ENCODE measurements around the gene MLF2.

The MLF2 gene

GRCh38 chr12:6778217-6778573 is 25.3 kb upstream of the MLF2 start:
- DNase-seq (ENCODE audit: low spot score): no peak

GRCh38 chr12:6777386-6777785 is 24.4 kb upstream of the MLF2 start:
- no peak for DNase-seq (ENCODE audit: low spot score)

- DNase-seq (ENCODE audit: low spot score): no peak
Observed at GRCh38 chr12:6775185-6776174, 22.5 kb upstream of the MLF2 start.

- DNase-seq (ENCODE audit: low spot score): no peak
Observed at GRCh38 chr12:6774499-6775062, 21.6 kb upstream of the MLF2 start.

- DNase-seq (ENCODE audit: low spot score): no peak
Observed at GRCh38 chr12:6773590-6774351, 20.8 kb upstream of the MLF2 start.

- no peak for DNase-seq (ENCODE audit: low spot score)
Observed at GRCh38 chr12:6772726-6773589, 20.0 kb upstream of the MLF2 start.

- no peak for DNase-seq (ENCODE audit: low spot score)
Observed at GRCh38 chr12:6772331-6772695, 19.4 kb upstream of the MLF2 start, which contains the start of gene LAG3. Gene LAG3 (plus strand): TSS chr12:6772520. CDS start chr12:6772853, 333 bp downstream.

GRCh38 chr12:6771509-6772330 is 18.8 kb upstream of the MLF2 start:
- DNase-seq (ENCODE audit: low spot score): no peak

- DNase-seq (ENCODE audit: low spot score): no peak
Observed at GRCh38 chr12:6771091-6771495, 18.2 kb upstream of the MLF2 start.

- no peak for DNase-seq (ENCODE audit: low spot score)
Observed at GRCh38 chr12:6770600-6770999, 17.7 kb upstream of the MLF2 start.

- no peak for DNase-seq (ENCODE audit: low spot score)
Observed at GRCh38 chr12:6770094-6770493, 17.2 kb upstream of the MLF2 start.

- no peak for DNase-seq (ENCODE audit: low spot score)
Observed at GRCh38 chr12:6769666-6770065, 16.7 kb upstream of the MLF2 start.

- no peak for DNase-seq (ENCODE audit: low spot score)
Observed at GRCh38 chr12:6768990-6769389, 16.0 kb upstream of the MLF2 start.

- no peak for DNase-seq (ENCODE audit: low spot score)
Observed at GRCh38 chr12:6768437-6768914, 15.5 kb upstream of the MLF2 start.

- DNase-seq (ENCODE audit: low spot score): no peak
Observed at GRCh38 chr12:6767353-6768319, 14.7 kb upstream of the MLF2 start.

- no peak for DNase-seq (ENCODE audit: low spot score)
Observed at GRCh38 chr12:6766651-6767349, 13.9 kb upstream of the MLF2 start.

GRCh38 chr12:6765634-6766581 is 13.0 kb upstream of the MLF2 start, which contains the start of gene PTMS:
Gene PTMS (plus strand): TSS chr12:6766363. CDS start chr12:6766706, 343 bp downstream.
- DNase-seq (ENCODE audit: low spot score): peak; percentile 68
